Ascending aorta (tissue), 2 donors: ENCODE measurements around the gene OR2H2. TPM values are rescaled to one million over a fixed set of nuclear protein-coding genes. Genes with fewer than 3 reads are reported as not detected.

Source experiments
- DNase-seq, 2 donors: peaks; one replicate each; pipeline ENCODE4 v3.0.0-alpha.2; 2019; ENCODE audit warnings: low spot score in 2 of 2
- H3K27ac ChIP-seq, 2 donors: fragments of 200-600 bp; sonication (generic); one replicate each; pipeline ENCODE4 v1.5.1; 2016 to 2017; ENCODE audit warnings: mild to moderate bottlenecking in 1 of 2
- H3K27me3 ChIP-seq: fragments of 200-600 bp; sonication (generic); one replicate; pipeline ENCODE4 v1.5.1; 2017
- H3K36me3 ChIP-seq, 2 donors: fragments of 200-600 bp; sonication (generic); one replicate each; pipeline ENCODE4 v1.5.1; 2016
- H3K4me1 ChIP-seq, 2 donors: fragments of 200-600 bp; sonication (generic); one replicate each; pipeline ENCODE4 v1.5.1; 2016 to 2017; ENCODE audit warnings: mild to moderate bottlenecking in 1 of 2
- H3K4me3 ChIP-seq, 2 donors: fragments of 200-600 bp; sonication (generic); one replicate each; pipeline ENCODE4 v1.5.1; 2016 to 2017; ENCODE audit warnings: mild to moderate bottlenecking in 1 of 2
- H3K9me3 ChIP-seq, 2 donors: fragments of 200-600 bp; sonication (generic); one replicate each; pipeline ENCODE4 v1.5.1; 2016
- intact Hi-C: fragments of 100-400 bp; cut with DNase I; formaldehyde crosslinking; loops from one replicate; pipeline ENCODE4 v1.15.1; 2023
- total RNA-seq: library from RNA; depleted of rRNA; stranded (reverse); fragments of >200 nt; gene quantifications from one replicate; pipeline ENCODE4 v1.1.0, GENCODE V29; 2016
- TF ChIP-seq, protein P1 (sequence below), 3 experiments: fragments of 200-600 bp in 2 of 3; fragments of 450-650 bp in 1 of 3; sonication (generic) in 2 of 3; IDR thresholded peaks; one replicate each; pipeline ENCODE4 v1.5.1; 2016 to 2019; ENCODE audit warnings: antibody characterized with exemption in 3 of 3, mild to moderate bottlenecking in 1 of 3, moderate library complexity in 1 of 3

The OR2H2 gene
- total RNA-seq, 1 donor from 2014 or later = not detected

GRCh38 chr6:29602564-29603361, 17.8 kb downstream of the OR2H2 start:
- no peak overlapping the region for H3K4me3 ChIP-seq
- peaks cover 45 to 50% of the 10 kb centered on the region in 2 donors for H3K36me3 ChIP-seq
- intact Hi-C loops = no loop called here
- H3K27me3 ChIP-seq = no peaks in the 10 kb centered on the region
- no peaks in the 10 kb centered on the region for H3K9me3 ChIP-seq
- H3K4me1 ChIP-seq = no peaks in the 10 kb centered on the region
- H3K27ac ChIP-seq = no peak overlapping the region
- TF ChIP-seq, protein P1, sequence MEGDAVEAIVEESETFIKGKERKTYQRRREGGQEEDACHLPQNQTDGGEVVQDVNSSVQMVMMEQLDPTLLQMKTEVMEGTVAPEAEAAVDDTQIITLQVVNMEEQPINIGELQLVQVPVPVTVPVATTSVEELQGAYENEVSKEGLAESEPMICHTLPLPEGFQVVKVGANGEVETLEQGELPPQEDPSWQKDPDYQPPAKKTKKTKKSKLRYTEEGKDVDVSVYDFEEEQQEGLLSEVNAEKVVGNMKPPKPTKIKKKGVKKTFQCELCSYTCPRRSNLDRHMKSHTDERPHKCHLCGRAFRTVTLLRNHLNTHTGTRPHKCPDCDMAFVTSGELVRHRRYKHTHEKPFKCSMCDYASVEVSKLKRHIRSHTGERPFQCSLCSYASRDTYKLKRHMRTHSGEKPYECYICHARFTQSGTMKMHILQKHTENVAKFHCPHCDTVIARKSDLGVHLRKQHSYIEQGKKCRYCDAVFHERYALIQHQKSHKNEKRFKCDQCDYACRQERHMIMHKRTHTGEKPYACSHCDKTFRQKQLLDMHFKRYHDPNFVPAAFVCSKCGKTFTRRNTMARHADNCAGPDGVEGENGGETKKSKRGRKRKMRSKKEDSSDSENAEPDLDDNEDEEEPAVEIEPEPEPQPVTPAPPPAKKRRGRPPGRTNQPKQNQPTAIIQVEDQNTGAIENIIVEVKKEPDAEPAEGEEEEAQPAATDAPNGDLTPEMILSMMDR (IDR thresholded peaks at IDR 0.05) = no peak
- DNase-seq = no peak

DNA sequence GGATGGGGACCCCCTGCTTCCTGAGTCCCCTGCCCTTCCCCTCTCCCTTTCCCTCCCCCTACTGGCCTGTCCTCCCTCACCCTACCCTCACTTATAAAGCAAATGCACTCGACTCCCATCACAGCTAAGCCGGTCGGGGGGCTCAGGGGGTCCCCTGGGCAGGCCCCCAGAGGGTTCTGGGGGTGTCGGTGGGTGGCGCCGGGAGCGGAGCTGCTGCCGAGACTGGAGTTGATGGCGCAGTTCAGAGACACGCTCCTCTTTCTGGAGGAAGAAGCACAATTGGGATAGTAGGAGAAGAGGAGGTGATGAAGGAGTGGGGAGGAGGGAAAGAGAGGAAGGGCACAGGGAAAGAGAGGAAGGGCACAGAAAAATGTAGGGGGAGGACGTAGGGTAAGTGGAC, 18.5 kb downstream of the OR2H2 start:
- Histone ChIP-seq H3K27ac (no peak overlapping the region), H3K36me3 (peaks cover 52 to 57% of the 10 kb centered on the region in 2 donors), H3K4me3 (no peak overlapping the region), H3K27me3 (no peaks in the 10 kb centered on the region), H3K4me1 (no peaks in the 10 kb centered on the region), H3K9me3 (no peaks in the 10 kb centered on the region)
- no peak for DNase-seq
- intact Hi-C loops = no loop called here
- TF ChIP-seq, protein P1 (IDR thresholded peaks at IDR 0.05) = no peak

- H3K27ac ChIP-seq = no peak overlapping the region
- DNase-seq = no peak
- TF ChIP-seq, protein P1 (IDR thresholded peaks at IDR 0.05) = no peak
- no peaks in the 10 kb centered on the region for H3K9me3 ChIP-seq
- H3K36me3 ChIP-seq = peaks cover 57 to 61% of the 10 kb centered on the region in 2 donors
- no peak overlapping the region for H3K4me3 ChIP-seq
- H3K4me1 ChIP-seq = no peaks in the 10 kb centered on the region
- intact Hi-C loops = no loop called here
- H3K27me3 ChIP-seq = no peaks in the 10 kb centered on the region
These were observed 19.0 kb downstream of the OR2H2 start for GRCh38 chr6:29603930-29604329.

GRCh38 chr6:29608131-29608530, 23.2 kb downstream of the OR2H2 start:
- Histone ChIP-seq H3K27ac (no peak overlapping the region), H3K27me3 (no peaks in the 10 kb centered on the region), H3K4me3 (no peak overlapping the region), H3K9me3 (no peaks in the 10 kb centered on the region), H3K4me1 (no peaks in the 10 kb centered on the region), H3K36me3 (peaks cover 88 to 93% of the 10 kb centered on the region in 2 donors)
- no peak for DNase-seq
- TF ChIP-seq, protein P1 (IDR thresholded peaks at IDR 0.05) = no peak
- intact Hi-C loops = no loop called here

DNA sequence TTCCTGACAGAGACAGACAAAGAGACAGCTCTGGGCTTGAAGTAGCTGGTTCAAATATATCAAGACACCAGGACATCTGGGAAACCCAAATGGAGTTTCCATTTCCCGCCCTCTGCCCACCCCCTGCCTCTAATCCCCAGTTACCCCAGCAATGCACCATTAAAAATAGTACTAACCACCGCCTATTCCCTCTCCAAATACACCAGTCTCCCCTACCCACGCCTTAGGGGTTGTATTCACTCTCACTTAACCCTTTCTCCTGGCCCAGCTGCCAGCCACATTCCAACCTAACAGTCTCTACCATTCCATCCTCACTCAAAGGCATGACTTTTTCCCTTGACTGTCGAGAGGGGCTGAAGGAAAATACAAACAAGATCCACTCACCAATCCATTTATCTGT, 25.6 kb downstream of the OR2H2 start:
- intact Hi-C loops = no loop called here
- peaks cover 71 to 87% of the 10 kb centered on the region in 2 donors for H3K36me3 ChIP-seq
- no peak overlapping the region for H3K4me3 ChIP-seq
- TF ChIP-seq, protein P1 (IDR thresholded peaks at IDR 0.05) = no peak
- H3K9me3 ChIP-seq = no peaks in the 10 kb centered on the region
- H3K4me1 ChIP-seq = no peaks in the 10 kb centered on the region
- H3K27me3 ChIP-seq = no peaks in the 10 kb centered on the region
- H3K27ac ChIP-seq = no peak overlapping the region
- no peak for DNase-seq
